Upper lobe of right lung (tissue), 1 donor: ENCODE data around the gene PTP4A2. TPM values are rescaled to one million over a fixed set of nuclear protein-coding genes. Genes with fewer than 3 reads are reported as not detected.

Experiments used
- ATAC-seq: fragments of 200-7000 bp; cut with Tn5 transposase; one replicate; pipeline ENCODE4 v1.9.1; 2020; ENCODE audit warnings: mild to moderate bottlenecking, moderate library complexity
- DNase-seq: peaks from one replicate; pipeline ENCODE4 v3.0.0-alpha.2; 2020
- H3K27ac ChIP-seq: fragments of 200-600 bp; one replicate; pipeline ENCODE4 v1.8.0; 2022
- H3K27me3 ChIP-seq: fragments of 200-600 bp; one replicate; pipeline ENCODE4 v1.8.0; 2022; ENCODE audit warnings: mild to moderate bottlenecking
- H3K36me3 ChIP-seq: fragments of 200-600 bp; one replicate; pipeline ENCODE4 v1.8.0; 2022
- H3K4me1 ChIP-seq: fragments of 200-600 bp; one replicate; pipeline ENCODE4 v1.8.0; 2022
- H3K4me3 ChIP-seq: fragments of 200-600 bp; one replicate; pipeline ENCODE4 v1.8.0; 2022; ENCODE audit warnings: mild to moderate bottlenecking
- H3K9me3 ChIP-seq: fragments of 200-600 bp; one replicate; pipeline ENCODE4 v1.8.0; 2022
- CTCF ChIP-seq: fragments of 200-600 bp; IDR thresholded peaks from one replicate; pipeline ENCODE4 v1.8.0; 2022; ENCODE audit warnings: antibody characterized with exemption
- intact Hi-C: fragments of 100-400 bp; cut with DNase I; formaldehyde crosslinking; loops from one replicate; pipeline ENCODE4 v1.11.0; 2022
- total RNA-seq: library from RNA; stranded (reverse); fragmentation: NEBNext Ultra II Directional; extraction: Animal tissue kit (Norgen Biotek cat#: 25700); gene quantifications from one replicate; pipeline ENCODE4 v1.2.1, GENCODE V29; 2021
- donor health status: DM: no; HTN: yes; CAD: no; lungs with severe emphysema.

Gene PTP4A2
- total RNA-seq, 1 donor from 2014 or later = 244 TPM

- H3K4me3 ChIP-seq = no peak overlapping the region
- no peak for TF ChIP-seq CTCF
- no peak overlapping the region for H3K27ac ChIP-seq
- intact Hi-C loops = no loop called here
- H3K4me1 ChIP-seq = no peaks in the 10 kb centered on the region
- ATAC-seq = no peak
- no peaks in the 10 kb centered on the region for H3K9me3 ChIP-seq
- DNase-seq = no peak
- H3K36me3 ChIP-seq = no peaks in the 10 kb centered on the region
- no peaks in the 10 kb centered on the region for H3K27me3 ChIP-seq
Observed at GRCh38 chr1:31874942-31875341, 63.2 kb downstream of the PTP4A2 start.

- Histone ChIP-seq H3K4me3 (no peak overlapping the region), H3K4me1 (no peaks in the 10 kb centered on the region), H3K27ac (no peak overlapping the region), H3K36me3 (no peaks in the 10 kb centered on the region), H3K27me3 (no peaks in the 10 kb centered on the region), H3K9me3 (no peaks in the 10 kb centered on the region)
- DNase-seq (no peak), ATAC-seq (peak; percentile 29)
- intact Hi-C loops = no loop called here
- TF ChIP-seq CTCF = no peak
Observed at GRCh38 chr1:31872658-31873636, 65.2 kb downstream of the PTP4A2 start.

GRCh38 chr1:31871703-31872102 is 66.5 kb downstream of the PTP4A2 start:
- ATAC-seq (no peak), DNase-seq (no peak)
- Histone ChIP-seq H3K27ac (no peak overlapping the region), H3K36me3 (no peaks in the 10 kb centered on the region), H3K4me1 (no peaks in the 10 kb centered on the region), H3K4me3 (no peak overlapping the region), H3K9me3 (no peaks in the 10 kb centered on the region), H3K27me3 (no peaks in the 10 kb centered on the region)
- TF ChIP-seq CTCF = no peak
- intact Hi-C loops = no loop called here

- no peak overlapping the region for H3K4me3 ChIP-seq
- intact Hi-C loops = no loop called here
Observed at GRCh38 chr1:31870086-31870736, 68.0 kb downstream of the PTP4A2 start.

GRCh38 chr1:31869449-31869848 is 68.7 kb downstream of the PTP4A2 start:
- H3K4me3 ChIP-seq = no peak overlapping the region
- DNase-seq (no peak), ATAC-seq (no peak)
- H3K27me3 ChIP-seq = no peaks in the 10 kb centered on the region
- no peaks in the 10 kb centered on the region for H3K4me1 ChIP-seq
- no peaks in the 10 kb centered on the region for H3K9me3 ChIP-seq
- no peak overlapping the region for H3K27ac ChIP-seq
- intact Hi-C loops = no loop called here
- TF ChIP-seq CTCF = no peak
- no peaks in the 10 kb centered on the region for H3K36me3 ChIP-seq

More at GRCh38 chr1:31870086-31870736, 68.0 kb downstream of the PTP4A2 start:
- ATAC-seq (no peak), DNase-seq (no peak)
- TF ChIP-seq CTCF = no peak
- H3K27me3 ChIP-seq = no peaks in the 10 kb centered on the region
- H3K9me3 ChIP-seq = no peaks in the 10 kb centered on the region
- no peak overlapping the region for H3K27ac ChIP-seq
- H3K4me1 ChIP-seq = no peaks in the 10 kb centered on the region
- no peaks in the 10 kb centered on the region for H3K36me3 ChIP-seq
